K562 (cell line): ENCODE data around the gene PINK1. TPM values are rescaled to one million over a fixed set of nuclear protein-coding genes. Genes with fewer than 3 reads are reported as not detected.
A peak's percentile ranks its signal among the peaks of the same experiment; 100 is the strongest.

Experiments
- ATAC-seq: fragments of 200-7000 bp; cut with Tn5 transposase; 3 replicates; pipeline ENCODE4 v1.9.1; 2020; ENCODE audit warnings: moderate library complexity
- BruUV-seq: library from RNA; stranded (reverse); fragments of 400-500 nt; replicated peaks from 2 replicates; lab custom pipeline; 2021; lab: Mats Ljungman, UMichigan
- CTCF ChIA-PET: fragments of 300-600 bp; formaldehyde crosslinking; extraction: SDS; loops from one replicate; lab custom pipeline; 2021; ENCODE audit warnings: low intra/inter-chr PET ratio; lab: Yijun Ruan, JAX
- POLR2A ChIA-PET: fragments of 300-600, 350-650 bp; sonication (Branson Sonifier 250); formaldehyde crosslinking; extraction: SDS; loops from one replicate; lab custom pipeline; 2021; ENCODE audit warnings: antibody characterized with exemption, inconsistent platforms; lab: Yijun Ruan, JAX
- DNase-seq, 4 experiments: peaks; one replicate each; pipeline versions ENCODE4 v3.0.0 to v3.0.0-alpha.2; 2011 to 2018; ENCODE audit warnings: low spot score in 3 of 4, mixed read lengths in 3 of 4; ENCODE audit errors: extremely low read depth in 1 of 4
- FAIRE-seq: peaks from 2 replicates; lab custom pipeline; 2011; peaks lifted over from hg19 to GRCh38; lab: Jason Lieb, UNC
- H2AFZ ChIP-seq: 2 replicates; pipeline ENCODE4 v1.6.0; 2011; ENCODE audit warnings: low read depth, low read length, control low read depth, inconsistent platforms
- H3K27ac ChIP-seq: fragments of 200-600 bp; 3 replicates; pipeline ENCODE4 v1.8.0; 2011; ENCODE audit warnings: low read depth, mild to moderate bottlenecking, control low read depth, inconsistent platforms, low read length, moderate library complexity, mixed read lengths; ENCODE audit errors: extremely low read depth
- H3K27me3 ChIP-seq, 2 experiments: fragments of 300-600 bp in 1 of 2; 2 replicates in 1 of 2; 3 replicates in 1 of 2; pipeline versions ENCODE4 v1.6.0 to v1.8.0; 2011; ENCODE audit warnings: inconsistent platforms in 2 of 2, low read length in 2 of 2, mild to moderate bottlenecking in 1 of 2, mixed read lengths in 1 of 2, moderate library complexity in 1 of 2; ENCODE audit not compliant: control insufficient read depth in 2 of 2, insufficient read depth in 2 of 2
- H3K36me3 ChIP-seq: fragments of 300-600 bp; 3 replicates; pipeline ENCODE4 v1.8.0; 2011; ENCODE audit warnings: mild to moderate bottlenecking, low read length, inconsistent platforms; ENCODE audit not compliant: control insufficient read depth, insufficient read depth
- H3K4me1 ChIP-seq, 2 experiments: fragments of 200-600 bp in 1 of 2; replicated peaks in 1 of 2; 2 replicates in 1 of 2; 3 replicates in 1 of 2; pipeline versions ENCODE4 v1.5.1 to v1.8.0; 2011; ENCODE audit warnings: inconsistent platforms in 2 of 2, low read length in 2 of 2, mild to moderate bottlenecking in 1 of 2, mixed read lengths in 1 of 2, moderate library complexity in 1 of 2; ENCODE audit not compliant: control insufficient read depth in 2 of 2, insufficient read depth in 2 of 2
- H3K4me2 ChIP-seq: 2 replicates; pipeline ENCODE4 v1.6.1; 2011; ENCODE audit warnings: low read length, control low read depth, inconsistent platforms, mixed read lengths; ENCODE audit not compliant: insufficient read depth
- H3K4me3 ChIP-seq: fragments of 200-600 bp; sonication (generic), shearing (Covaris generic); 2 replicates; pipeline ENCODE4 v1.5.1; 2016; ENCODE audit warnings: control low read depth, inconsistent platforms
- H3K79me2 ChIP-seq: fragments of 200-600 bp; 3 replicates; pipeline ENCODE4 v1.8.0; 2011; ENCODE audit warnings: low read length, inconsistent platforms; ENCODE audit not compliant: control insufficient read depth, insufficient read depth
- H3K9ac ChIP-seq, 2 experiments: 2 replicates each; pipeline versions ENCODE4 v1.6.0 to v1.6.1; 2011; ENCODE audit warnings: low read depth in 2 of 2, low read length in 2 of 2, control low read depth in 1 of 2, inconsistent platforms in 1 of 2, mild to moderate bottlenecking in 1 of 2, mixed read lengths in 1 of 2; ENCODE audit not compliant: insufficient read depth in 1 of 2
- H3K9me1 ChIP-seq: one replicate; pipeline ENCODE4 v1.6.0; 2011; ENCODE audit warnings: inconsistent platforms, mild to moderate bottlenecking, low read length, moderate library complexity; ENCODE audit not compliant: control insufficient read depth, insufficient read depth
- H3K9me3 ChIP-seq: replicated peaks from 2 replicates; pipeline ENCODE4 v1.5.1; 2011; ENCODE audit warnings: low read depth, low read length, inconsistent platforms; ENCODE audit not compliant: control insufficient read depth, insufficient read depth
- H4K20me1 ChIP-seq: replicated peaks from 2 replicates; pipeline ENCODE4 v1.6.1; 2011; ENCODE audit warnings: low read length, inconsistent platforms, mixed read lengths; ENCODE audit not compliant: control insufficient read depth, insufficient read depth
- BRCA1 ChIP-seq, 2 experiments: fragments of 450-650 bp in 1 of 2; sonication (generic) in 1 of 2; formaldehyde crosslinking in 1 of 2; IDR thresholded peaks; 2 replicates each; pipeline versions ENCODE4 v1.5.0 to v1.6.1; 2017 to 2020; ENCODE audit warnings: mild to moderate bottlenecking in 1 of 2, missing genetic modification reagents in 1 of 2
- CEBPB ChIP-seq: fragments of 450-650 bp; IDR thresholded peaks from 2 replicates; pipeline ENCODE4 v1.6.1; 2016; ENCODE audit warnings: missing genetic modification characterization, missing compliant biosample characterization
- ETS2 ChIP-seq: IDR thresholded peaks from 2 replicates; pipeline ENCODE4 v1.6.1; 2016; ENCODE audit warnings: borderline replicate concordance, missing genetic modification characterization, mild to moderate bottlenecking, moderate library complexity, missing compliant biosample characterization; ENCODE audit not compliant: poor library complexity, severe bottlenecking
- HNRNPUL1 ChIP-seq: fragments of 200-400 bp; formaldehyde crosslinking; IDR thresholded peaks from 2 replicates; pipeline ENCODE4 v1.6.1; 2017; ENCODE audit warnings: low read length
- MTA2 ChIP-seq: fragments of 450-650 bp; IDR thresholded peaks from 2 replicates; pipeline ENCODE4 v1.6.1; 2016; ENCODE audit warnings: low read depth
- SRSF1 ChIP-seq: fragments of 200-400 bp; formaldehyde crosslinking; IDR thresholded peaks from 2 replicates; pipeline ENCODE4 v1.6.1; 2017; ENCODE audit warnings: mild to moderate bottlenecking, low read depth, low read length, moderate library complexity
- ZC3H8 ChIP-seq: fragments of 450-650 bp; IDR thresholded peaks from 2 replicates; pipeline ENCODE4 v1.6.1; 2017
- ZFPM2 ChIP-seq: fragments of 250-450 bp; sonication (Bioruptor Pico); IDR thresholded peaks from 2 replicates; pipeline ENCODE4 v1.5.1; 2022; ENCODE audit warnings: mild to moderate bottlenecking
- ZKSCAN1 ChIP-seq: fragments of 150-350 bp; IDR thresholded peaks from 2 replicates; pipeline ENCODE4 v1.6.1; 2016; ENCODE audit warnings: low read depth, low read length
- ZNF143 ChIP-seq: sonication (generic); formaldehyde crosslinking; IDR thresholded peaks from 2 replicates; pipeline ENCODE4 v1.9.0; 2022; ENCODE audit warnings: mild to moderate bottlenecking, missing genetic modification reagents
- ZNF584 ChIP-seq: fragments of 200-800 bp; sonication (Bioruptor generic); IDR thresholded peaks from 2 replicates; pipeline ENCODE4 v1.6.1; 2016; ENCODE audit warnings: low read depth, mild to moderate bottlenecking, missing genetic modification characterization, missing compliant biosample characterization
- WGBS: fragments of 100-300 bp; shearing (Covaris generic); methylation state at CpG from one replicate; pipeline ENCODE4 v1.1.6; 2016; ENCODE audit warnings: low coverage, mixed read lengths; ENCODE audit not compliant: insufficient coverage; ENCODE audit errors: missing lambda C conversion rate; 5-methylcytosine and 5-hydroxymethylcytosine counted together
- in situ Hi-C: fragments of 300-500 bp; cut with MboI; formaldehyde crosslinking; loops from 4 replicates; pipeline ENCODE4 v1.15.0; 2018; ENCODE audit warnings: inconsistent platforms, mixed read lengths
- intact Hi-C: fragments of 100-400 bp; cut with micrococcal nuclease; formaldehyde crosslinking; loops from 2 replicates; pipeline ENCODE4 v1.14.2; 2022
- polyA plus RNA-seq, 8 experiments: library from polyadenylated mRNA; depleted of rRNA in 4 of 8; stranded (reverse) in 5 of 8; unstranded in 3 of 8; fragments of >200 nt; fragmentation: Nextera tagmentation in 2 of 8; fragmentation: Illumina TruSeq in 1 of 8; extraction: Ambion mirVana in 2 of 8; extraction: Trizol in 1 of 8; gene quantifications; 2 replicates each; pipeline versions ENCODE4 v1.2.1 to v1.2.3, GENCODE V29; 2011 to 2014; ENCODE audit warnings: inconsistent platforms in 1 of 8, missing spikeins in 1 of 8
- total RNA-seq, 7 experiments: library from RNA; depleted of rRNA in 6 of 7; stranded (reverse); fragments of >200 nt in 6 of 7; fragmentation: Illumina TruSeq in 2 of 7; extraction: Trizol in 2 of 7; gene quantifications; 2 replicates each; pipeline versions ENCODE4 v1.2.1 to v1.2.3, GENCODE V29; 2011 to 2021; ENCODE audit warnings: low replicate concordance in 1 of 7
- TF ChIP-seq, protein P1 (sequence below): fragments of 250-450 bp; sonication (Bioruptor Pico); IDR thresholded peaks from 2 replicates; pipeline ENCODE4 v1.5.0; 2020; ENCODE audit warnings: mild to moderate bottlenecking
- TF ChIP-seq, protein P2 (sequence below): IDR thresholded peaks from 2 replicates; pipeline ENCODE4 v1.6.1; 2011; ENCODE audit warnings: borderline replicate concordance, low read depth, mild to moderate bottlenecking, moderate library complexity, low read length; ENCODE audit not compliant: insufficient read depth, poor library complexity, severe bottlenecking
- TF ChIP-seq, protein P3 (sequence below): sonication (generic); formaldehyde crosslinking; IDR thresholded peaks from 2 replicates; pipeline ENCODE4 v1.5.0; 2020; ENCODE audit warnings: missing genetic modification reagents
- TF ChIP-seq, protein P4 (sequence below): fragments of 250-450 bp; sonication (Bioruptor Pico); IDR thresholded peaks from 2 replicates; pipeline ENCODE4 v1.8.0; 2022; ENCODE audit warnings: inconsistent platforms

PINK1 gene
- total and polyA plus RNA-seq, 9 of the 15 experiments (the other 6 are each of a cell fraction or from before 2014, with no cell fraction given): 1.5 to 11.3 (median 6.8) TPM

DNA sequence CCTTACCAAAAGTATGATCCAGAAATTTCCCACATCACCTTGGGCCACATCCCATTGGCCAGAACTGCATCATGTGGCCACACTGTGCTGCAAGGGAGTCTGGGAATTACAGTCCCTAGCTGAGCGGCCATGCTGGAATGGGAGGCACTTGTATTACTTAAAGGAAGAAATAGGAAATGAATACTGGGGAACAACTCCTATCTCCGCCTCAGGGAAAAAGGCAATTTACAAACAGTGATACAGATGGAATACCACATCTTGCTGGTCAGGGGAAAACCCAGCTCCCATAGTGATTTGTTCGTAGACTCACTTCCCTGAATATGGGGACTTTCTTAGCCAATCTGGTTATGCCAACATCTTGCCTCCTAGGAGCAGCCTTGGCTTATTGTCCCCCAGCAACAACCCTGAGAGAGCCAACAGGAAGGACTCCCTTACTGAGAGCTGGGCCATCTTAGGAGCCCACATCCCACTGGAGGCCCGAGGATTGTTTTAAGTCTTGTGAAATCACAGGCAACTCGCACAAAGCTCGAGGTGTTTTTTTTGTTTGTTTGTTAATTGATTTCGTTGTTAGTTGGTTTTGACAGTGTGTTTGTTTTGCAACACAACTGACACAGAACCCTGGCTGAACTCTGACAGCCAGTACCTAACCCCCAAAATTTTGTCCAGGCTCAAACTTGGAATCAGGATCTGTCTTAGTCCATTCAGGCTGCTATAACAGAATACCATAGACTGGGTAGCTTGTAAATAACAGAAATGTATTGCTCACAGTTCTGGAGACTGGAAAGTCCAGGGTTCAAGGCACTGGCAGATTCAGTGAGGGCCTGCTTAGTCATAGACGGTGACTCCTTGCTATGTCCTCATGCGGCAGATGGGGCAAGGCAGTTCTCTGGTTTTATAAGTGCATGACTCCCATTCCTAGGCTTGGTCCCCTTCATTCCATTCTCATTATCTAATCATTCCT, 29.5 kb upstream of the PINK1 start:
- Histone ChIP-seq H4K20me1 (no peaks in the 10 kb centered on the region), H3K4me3 (no peak overlapping the region), H3K79me2 (no peaks in the 10 kb centered on the region), H3K9ac (no peak overlapping the region), H3K27ac (no peak overlapping the region), H3K36me3 (no peaks in the 10 kb centered on the region), H3K4me1 (no peaks in the 10 kb centered on the region; a peak in 1 of 5 replicates), H2AFZ (peak overlapping the region; percentile 51), H3K9me3 (no peaks in the 10 kb centered on the region), H3K4me2 (no peak overlapping the region), H3K27me3 (peaks cover 18 to 21% of the 10 kb centered on the region in 2 experiments), H3K9me1 (no peaks in the 10 kb centered on the region)
- intact Hi-C loops: no loop called here
- ChIA-PET POLR2A (interaction anchor here (1.7 kb wide), 1 partner anchor 30 kb away, joined by 5 read pairs; the partner anchor contains the start of gene PINK1), CTCF (no interaction called here)
- no TSS peak for BruUV-seq
- in situ Hi-C loops: no loop called here
- DNase-seq (peak in 1 of 4 experiments; percentile 39), FAIRE-seq (no peak), ATAC-seq (peak; percentile 84)
- WGBS: 23% methylated on average over 9 of the region's 9 CpGs
- TF ChIP-seq MTA2 (no peak), ZFPM2 (CRISPR knock-in tag) (no peak), ETS2 (tag) (no peak), ZKSCAN1 (no peak), HNRNPUL1 (no peak), ZNF584 (CRISPR knock-in tag) (no peak), BRCA1 (IDR thresholded peaks at IDR 0.05) (no peak), BRCA1 (CRISPR knock-in tag; IDR thresholded peaks at IDR 0.05) (no peak), CEBPB (0 out of 2 replicates have a peak, but pooled peaks have one; percentile 28), ZC3H8 (no peak), ZNF143 (CRISPR knock-in tag) (peak; percentile 63), SRSF1 (no peak)
- TF ChIP-seq, protein P1, sequence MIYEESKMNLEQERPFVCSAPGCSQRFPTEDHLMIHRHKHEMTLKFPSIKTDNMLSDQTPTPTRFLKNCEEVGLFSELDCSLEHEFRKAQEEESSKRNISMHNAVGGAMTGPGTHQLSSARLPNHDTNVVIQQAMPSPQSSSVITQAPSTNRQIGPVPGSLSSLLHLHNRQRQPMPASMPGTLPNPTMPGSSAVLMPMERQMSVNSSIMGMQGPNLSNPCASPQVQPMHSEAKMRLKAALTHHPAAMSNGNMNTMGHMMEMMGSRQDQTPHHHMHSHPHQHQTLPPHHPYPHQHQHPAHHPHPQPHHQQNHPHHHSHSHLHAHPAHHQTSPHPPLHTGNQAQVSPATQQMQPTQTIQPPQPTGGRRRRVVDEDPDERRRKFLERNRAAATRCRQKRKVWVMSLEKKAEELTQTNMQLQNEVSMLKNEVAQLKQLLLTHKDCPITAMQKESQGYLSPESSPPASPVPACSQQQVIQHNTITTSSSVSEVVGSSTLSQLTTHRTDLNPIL (CRISPR knock-in tag): no peak
- TF ChIP-seq, protein P2, sequence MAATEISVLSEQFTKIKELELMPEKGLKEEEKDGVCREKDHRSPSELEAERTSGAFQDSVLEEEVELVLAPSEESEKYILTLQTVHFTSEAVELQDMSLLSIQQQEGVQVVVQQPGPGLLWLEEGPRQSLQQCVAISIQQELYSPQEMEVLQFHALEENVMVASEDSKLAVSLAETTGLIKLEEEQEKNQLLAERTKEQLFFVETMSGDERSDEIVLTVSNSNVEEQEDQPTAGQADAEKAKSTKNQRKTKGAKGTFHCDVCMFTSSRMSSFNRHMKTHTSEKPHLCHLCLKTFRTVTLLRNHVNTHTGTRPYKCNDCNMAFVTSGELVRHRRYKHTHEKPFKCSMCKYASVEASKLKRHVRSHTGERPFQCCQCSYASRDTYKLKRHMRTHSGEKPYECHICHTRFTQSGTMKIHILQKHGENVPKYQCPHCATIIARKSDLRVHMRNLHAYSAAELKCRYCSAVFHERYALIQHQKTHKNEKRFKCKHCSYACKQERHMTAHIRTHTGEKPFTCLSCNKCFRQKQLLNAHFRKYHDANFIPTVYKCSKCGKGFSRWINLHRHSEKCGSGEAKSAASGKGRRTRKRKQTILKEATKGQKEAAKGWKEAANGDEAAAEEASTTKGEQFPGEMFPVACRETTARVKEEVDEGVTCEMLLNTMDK: no peak
- TF ChIP-seq, protein P3, sequence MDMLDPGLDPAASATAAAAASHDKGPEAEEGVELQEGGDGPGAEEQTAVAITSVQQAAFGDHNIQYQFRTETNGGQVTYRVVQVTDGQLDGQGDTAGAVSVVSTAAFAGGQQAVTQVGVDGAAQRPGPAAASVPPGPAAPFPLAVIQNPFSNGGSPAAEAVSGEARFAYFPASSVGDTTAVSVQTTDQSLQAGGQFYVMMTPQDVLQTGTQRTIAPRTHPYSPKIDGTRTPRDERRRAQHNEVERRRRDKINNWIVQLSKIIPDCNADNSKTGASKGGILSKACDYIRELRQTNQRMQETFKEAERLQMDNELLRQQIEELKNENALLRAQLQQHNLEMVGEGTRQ (CRISPR knock-in tag): peak; percentile 94
- TF ChIP-seq, protein P4, sequence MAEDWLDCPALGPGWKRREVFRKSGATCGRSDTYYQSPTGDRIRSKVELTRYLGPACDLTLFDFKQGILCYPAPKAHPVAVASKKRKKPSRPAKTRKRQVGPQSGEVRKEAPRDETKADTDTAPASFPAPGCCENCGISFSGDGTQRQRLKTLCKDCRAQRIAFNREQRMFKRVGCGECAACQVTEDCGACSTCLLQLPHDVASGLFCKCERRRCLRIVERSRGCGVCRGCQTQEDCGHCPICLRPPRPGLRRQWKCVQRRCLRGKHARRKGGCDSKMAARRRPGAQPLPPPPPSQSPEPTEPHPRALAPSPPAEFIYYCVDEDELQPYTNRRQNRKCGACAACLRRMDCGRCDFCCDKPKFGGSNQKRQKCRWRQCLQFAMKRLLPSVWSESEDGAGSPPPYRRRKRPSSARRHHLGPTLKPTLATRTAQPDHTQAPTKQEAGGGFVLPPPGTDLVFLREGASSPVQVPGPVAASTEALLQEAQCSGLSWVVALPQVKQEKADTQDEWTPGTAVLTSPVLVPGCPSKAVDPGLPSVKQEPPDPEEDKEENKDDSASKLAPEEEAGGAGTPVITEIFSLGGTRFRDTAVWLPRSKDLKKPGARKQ: no peak
